Measurements from ENCODE around the gene OR13J1. TPM values are rescaled to one million over a fixed set of nuclear protein-coding genes. Genes with fewer than 3 reads are reported as not detected.

The OR13J1 gene
- total and polyA plus RNA-seq, 4 donors: not detected

GRCh38 chr9:35854091-35854762, 16.0 kb downstream of the OR13J1 start:
- no peak for TF ChIP-seq CTCF (IDR thresholded peaks at IDR 0.05; ENCODE audit: control extremely low read depth, extremely low read depth)
- Histone ChIP-seq H3K4me3 (no peak overlapping the region), H3K4me1 (ENCODE audit: control insufficient read depth in 5 of 5, insufficient read depth in 5 of 5, low read length in 5 of 5) (peaks cover 0 to 4% (median 0%) of the 10 kb centered on the region in 5 donors), H3K9me3 (ENCODE audit: control insufficient read depth in 4 of 4, insufficient read depth in 3 of 4, low read length in 3 of 4) (no peaks in the 10 kb centered on the region), H3K27me3 (ENCODE audit: control insufficient read depth in 3 of 3, insufficient read depth in 3 of 3, low read length in 2 of 3) (no peaks in the 10 kb centered on the region), H3K27ac (ENCODE audit: low read depth in 1 of 2, low read length in 1 of 2) (no peak overlapping the region), H3K36me3 (ENCODE audit: control insufficient read depth in 4 of 4, insufficient read depth in 4 of 4, low read length in 4 of 4) (peaks cover 0 to 16% (median 6%) of the 10 kb centered on the region in 4 donors), H3K9ac (ENCODE audit: insufficient read depth in 1 of 2, low read length in 2 of 2) (no peak overlapping the region)
- 91 to 93% methylated on average over 7 of the region's 7 CpGs for WGBS, 2 donors
- DNase-seq: no peak
- no peak for ATAC-seq (ENCODE audit: insufficient read depth, low FRiP score)

- no peak for TF ChIP-seq CTCF (IDR thresholded peaks at IDR 0.05; ENCODE audit: control extremely low read depth, extremely low read depth)
- DNase-seq: no peak
- Histone ChIP-seq H3K4me3 (no peak overlapping the region), H3K27ac (ENCODE audit: low read depth in 1 of 2, low read length in 1 of 2) (no peak overlapping the region), H3K27me3 (ENCODE audit: control insufficient read depth in 3 of 3, insufficient read depth in 3 of 3, low read length in 2 of 3) (no peaks in the 10 kb centered on the region), H3K9me3 (ENCODE audit: control insufficient read depth in 4 of 4, insufficient read depth in 3 of 4, low read length in 3 of 4) (no peaks in the 10 kb centered on the region), H3K9ac (ENCODE audit: insufficient read depth in 1 of 2, low read length in 2 of 2) (no peak overlapping the region), H3K4me1 (ENCODE audit: control insufficient read depth in 5 of 5, insufficient read depth in 5 of 5, low read length in 5 of 5) (no peaks in the 10 kb centered on the region), H3K36me3 (ENCODE audit: control insufficient read depth in 4 of 4, insufficient read depth in 4 of 4, low read length in 4 of 4) (peaks cover 0 to 21% (median 6%) of the 10 kb centered on the region in 4 donors)
- WGBS, 2 donors: 89 to 92% methylated on average over 25 of the region's 25 CpGs
- no peak for ATAC-seq (ENCODE audit: insufficient read depth, low FRiP score)
These were observed 17.0 kb downstream of the OR13J1 start for GRCh38 chr9:35852876-35853865.

- peaks cover 0 to 23% (median 7%) of the 10 kb centered on the region in 4 donors for H3K36me3 ChIP-seq (ENCODE audit: control insufficient read depth in 4 of 4, insufficient read depth in 4 of 4, low read length in 4 of 4)
- H3K9me3 ChIP-seq (ENCODE audit: control insufficient read depth in 4 of 4, insufficient read depth in 3 of 4, low read length in 3 of 4): no peaks in the 10 kb centered on the region
- WGBS, 2 donors: 85 to 95% methylated on average over 2 of the region's 2 CpGs
- no peak overlapping the region for H3K4me3 ChIP-seq
- H3K9ac ChIP-seq (ENCODE audit: insufficient read depth in 1 of 2, low read length in 2 of 2): no peak overlapping the region
- ATAC-seq (ENCODE audit: insufficient read depth, low FRiP score) (no peak), DNase-seq (no peak)
- no peaks in the 10 kb centered on the region for H3K4me1 ChIP-seq (ENCODE audit: control insufficient read depth in 5 of 5, insufficient read depth in 5 of 5, low read length in 5 of 5)
- H3K27me3 ChIP-seq (ENCODE audit: control insufficient read depth in 3 of 3, insufficient read depth in 3 of 3, low read length in 2 of 3): no peaks in the 10 kb centered on the region
- no peak for TF ChIP-seq CTCF (IDR thresholded peaks at IDR 0.05; ENCODE audit: control extremely low read depth, extremely low read depth)
- no peak overlapping the region for H3K27ac ChIP-seq (ENCODE audit: low read depth in 1 of 2, low read length in 1 of 2)
These were observed 17.9 kb downstream of the OR13J1 start for GRCh38 chr9:35852267-35852815.

Data from lung (tissue), 12 donors.